ENCODE results near the gene SCNN1A.

The SCNN1A gene

GRCh38 chr12:6363330-6364043 is 11.9 kb downstream of the SCNN1A start:
- H3K9ac ChIP-seq (ENCODE audit: low read length) = no peak overlapping the region
- H3K27ac ChIP-seq (ENCODE audit: low read depth, low read length) = no peak overlapping the region
- H3K79me2 ChIP-seq (ENCODE audit: insufficient read depth, low read length) = no peaks in the 10 kb centered on the region
- TF ChIP-seq, protein P1, sequence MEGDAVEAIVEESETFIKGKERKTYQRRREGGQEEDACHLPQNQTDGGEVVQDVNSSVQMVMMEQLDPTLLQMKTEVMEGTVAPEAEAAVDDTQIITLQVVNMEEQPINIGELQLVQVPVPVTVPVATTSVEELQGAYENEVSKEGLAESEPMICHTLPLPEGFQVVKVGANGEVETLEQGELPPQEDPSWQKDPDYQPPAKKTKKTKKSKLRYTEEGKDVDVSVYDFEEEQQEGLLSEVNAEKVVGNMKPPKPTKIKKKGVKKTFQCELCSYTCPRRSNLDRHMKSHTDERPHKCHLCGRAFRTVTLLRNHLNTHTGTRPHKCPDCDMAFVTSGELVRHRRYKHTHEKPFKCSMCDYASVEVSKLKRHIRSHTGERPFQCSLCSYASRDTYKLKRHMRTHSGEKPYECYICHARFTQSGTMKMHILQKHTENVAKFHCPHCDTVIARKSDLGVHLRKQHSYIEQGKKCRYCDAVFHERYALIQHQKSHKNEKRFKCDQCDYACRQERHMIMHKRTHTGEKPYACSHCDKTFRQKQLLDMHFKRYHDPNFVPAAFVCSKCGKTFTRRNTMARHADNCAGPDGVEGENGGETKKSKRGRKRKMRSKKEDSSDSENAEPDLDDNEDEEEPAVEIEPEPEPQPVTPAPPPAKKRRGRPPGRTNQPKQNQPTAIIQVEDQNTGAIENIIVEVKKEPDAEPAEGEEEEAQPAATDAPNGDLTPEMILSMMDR (IDR thresholded peaks at IDR 0.05; ENCODE audit: insufficient read depth, low read length, poor library complexity, severe bottlenecking) = no peak
- no peak for TF ChIP-seq EZH2phosphoT487 (conservative IDR thresholded peaks at IDR 0.05; ENCODE audit: low read length)
- peak overlapping the region; percentile 88 for H2AFZ ChIP-seq (ENCODE audit: low read depth, low read length, severe bottlenecking)
- H3K36me3 ChIP-seq (ENCODE audit: low read length) = no peaks in the 10 kb centered on the region
- no peaks in the 10 kb centered on the region for H3F3A ChIP-seq (ENCODE audit: insufficient read depth)
- H3K4me3 ChIP-seq (ENCODE audit: insufficient read depth, low read length, poor library complexity, severe bottlenecking) = no peak overlapping the region
- H4K20me1 ChIP-seq (ENCODE audit: low read depth, low read length) = no peaks in the 10 kb centered on the region
- no peaks in the 10 kb centered on the region for H3K9me3 ChIP-seq (ENCODE audit: insufficient read depth, low read length)
- no peaks in the 10 kb centered on the region for H3K27me3 ChIP-seq (ENCODE audit: low read length)
- H3K4me2 ChIP-seq (ENCODE audit: low read depth, low read length, poor library complexity, severe bottlenecking) = peak overlapping the region; percentile 45
- H3K9me2 ChIP-seq (replicated peaks; ENCODE audit: insufficient read depth, low read length) = no peaks in the 10 kb centered on the region

- H3K27ac ChIP-seq (ENCODE audit: low read depth, low read length) = no peak overlapping the region
- no peaks in the 10 kb centered on the region for H3K36me3 ChIP-seq (ENCODE audit: low read length)
- no peak for TF ChIP-seq EZH2phosphoT487 (conservative IDR thresholded peaks at IDR 0.05; ENCODE audit: low read length)
- TF ChIP-seq, protein P1 (IDR thresholded peaks at IDR 0.05; ENCODE audit: insufficient read depth, low read length, poor library complexity, severe bottlenecking) = no peak
- H3K79me2 ChIP-seq (ENCODE audit: insufficient read depth, low read length) = no peaks in the 10 kb centered on the region
- H2AFZ ChIP-seq (ENCODE audit: low read depth, low read length, severe bottlenecking) = no peak overlapping the region
- H3K4me3 ChIP-seq (ENCODE audit: insufficient read depth, low read length, poor library complexity, severe bottlenecking) = no peak overlapping the region
- no peaks in the 10 kb centered on the region for H3F3A ChIP-seq (ENCODE audit: insufficient read depth)
- no peaks in the 10 kb centered on the region for H3K9me3 ChIP-seq (ENCODE audit: insufficient read depth, low read length)
- no peaks in the 10 kb centered on the region for H3K9me2 ChIP-seq (replicated peaks; ENCODE audit: insufficient read depth, low read length)
- H3K27me3 ChIP-seq (ENCODE audit: low read length) = no peaks in the 10 kb centered on the region
- H3K9ac ChIP-seq (ENCODE audit: low read length) = no peak overlapping the region
- H3K4me2 ChIP-seq (ENCODE audit: low read depth, low read length, poor library complexity, severe bottlenecking) = peak overlapping the region; percentile 45
- H4K20me1 ChIP-seq (ENCODE audit: low read depth, low read length) = no peaks in the 10 kb centered on the region
Measured at GRCh38 chr12:6363010-6363329, 12.4 kb downstream of the SCNN1A start.

DNA sequence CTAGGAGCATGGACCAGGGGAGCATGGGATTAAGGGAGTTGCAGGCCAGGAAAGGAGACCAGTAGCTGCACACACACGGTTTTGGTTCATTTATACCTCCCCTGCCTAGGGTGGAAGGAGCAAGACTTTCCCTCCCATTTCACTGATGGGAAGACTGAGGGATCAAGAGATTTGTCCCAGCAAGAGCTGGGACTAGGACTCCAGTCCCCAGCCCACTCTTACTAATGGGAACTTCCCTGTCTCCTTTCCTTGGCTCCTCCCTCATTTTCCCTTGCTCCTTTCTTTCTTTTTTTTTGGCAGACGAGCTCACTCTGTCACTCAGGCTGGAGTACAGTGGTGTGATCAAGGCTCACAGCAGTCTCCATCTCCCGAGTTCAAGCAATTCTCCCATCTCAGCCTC is 13.0 kb downstream of the SCNN1A start:
- Histone ChIP-seq H3K4me3 (ENCODE audit: insufficient read depth, low read length, poor library complexity, severe bottlenecking) (no peak overlapping the region), H3K9ac (ENCODE audit: low read length) (no peak overlapping the region), H2AFZ (ENCODE audit: low read depth, low read length, severe bottlenecking) (no peak overlapping the region), H3K27ac (ENCODE audit: low read depth, low read length) (no peak overlapping the region), H3K9me2 (replicated peaks; ENCODE audit: insufficient read depth, low read length) (no peaks in the 10 kb centered on the region), H4K20me1 (ENCODE audit: low read depth, low read length) (no peaks in the 10 kb centered on the region), H3F3A (ENCODE audit: insufficient read depth) (no peaks in the 10 kb centered on the region), H3K79me2 (ENCODE audit: insufficient read depth, low read length) (no peaks in the 10 kb centered on the region), H3K4me2 (ENCODE audit: low read depth, low read length, poor library complexity, severe bottlenecking) (no peak overlapping the region), H3K36me3 (ENCODE audit: low read length) (no peaks in the 10 kb centered on the region), H3K9me3 (ENCODE audit: insufficient read depth, low read length) (no peaks in the 10 kb centered on the region), H3K27me3 (ENCODE audit: low read length) (no peaks in the 10 kb centered on the region)
- TF ChIP-seq, protein P1 (IDR thresholded peaks at IDR 0.05; ENCODE audit: insufficient read depth, low read length, poor library complexity, severe bottlenecking) = no peak
- no peak for TF ChIP-seq EZH2phosphoT487 (conservative IDR thresholded peaks at IDR 0.05; ENCODE audit: low read length)
